A673 (cell line): ENCODE measurements around the gene EXOC3L1.

Experiments used
- CTCF ChIP-seq: fragments of 300-800, 200-600 bp; sonication (generic); conservative IDR thresholded peaks from 2 replicates; pipeline ENCODE4 v1.5.1; 2017; ENCODE audit warnings: low read depth, mild to moderate bottlenecking, antibody characterized with exemption, low read length, moderate library complexity, mixed read lengths
- EZH2 ChIP-seq: fragments of 200-600 bp; sonication (generic); IDR thresholded peaks from 2 replicates; pipeline ENCODE4 v1.6.1; 2017; ENCODE audit warnings: borderline replicate concordance, low read depth, mild to moderate bottlenecking, mixed read lengths, antibody characterized with exemption, low read length; ENCODE audit not compliant: poor library complexity, severe bottlenecking

GRCh38 chr16:67207249-67208091 lies 17.5 kb upstream of the EXOC3L1 start:
- TF ChIP-seq CTCF (no peak), EZH2 (no peak)
